Calu3 (cell line): Measurements from ENCODE around the gene HIVEP3. TPM values are rescaled to one million over a fixed set of nuclear protein-coding genes. Genes with fewer than 3 reads are reported as not detected.
A peak's percentile ranks its signal among the peaks of the same experiment; 100 is the strongest.

ENCODE experiments used
- Bru-seq: library from RNA; stranded (reverse); fragments of 400-500 nt; gene quantifications from one replicate; lab custom pipeline; 2021; lab: Mats Ljungman, UMichigan
- BruChase-seq, 2 experiments: library from RNA; stranded (reverse); fragments of 400-500 nt; gene quantifications; one replicate each; lab custom pipeline; 2021; lab: Mats Ljungman, UMichigan
- BruUV-seq: library from RNA; stranded (reverse); fragments of 400-500 nt; replicated peaks from 2 replicates; lab custom pipeline; 2021; lab: Mats Ljungman, UMichigan
- CTCF ChIA-PET: fragments of 300-600 bp; sonication (Branson Sonifier 250); formaldehyde crosslinking; loops from one replicate; lab custom pipeline; 2022; ENCODE audit warnings: antibody characterized with exemption; lab: Charles Lee
- DNase-seq: peaks from one replicate; pipeline ENCODE4 v3.0.0; 2022
- H3K27ac Mint-ChIP-seq: one replicate; pipeline ENCODE4 v1.8.0; 2022; ENCODE audit warnings: mixed read lengths; ENCODE audit not compliant: unreplicated experiment
- H3K27me3 Mint-ChIP-seq: one replicate; pipeline ENCODE4 v1.8.0; 2022; ENCODE audit warnings: mixed read lengths; ENCODE audit not compliant: unreplicated experiment
- H3K36me3 Mint-ChIP-seq: one replicate; pipeline ENCODE4 v1.8.0; 2022; ENCODE audit warnings: mild to moderate bottlenecking, moderate library complexity, mixed read lengths; ENCODE audit not compliant: insufficient read depth, unreplicated experiment
- H3K4me1 Mint-ChIP-seq: one replicate; pipeline ENCODE4 v1.8.0; 2022; ENCODE audit warnings: mild to moderate bottlenecking, low read depth, mixed read lengths; ENCODE audit not compliant: unreplicated experiment
- H3K4me3 Mint-ChIP-seq: one replicate; pipeline ENCODE4 v1.8.0; 2022; ENCODE audit warnings: mild to moderate bottlenecking, low read depth, moderate library complexity, mixed read lengths; ENCODE audit not compliant: unreplicated experiment
- H3K9me3 Mint-ChIP-seq: one replicate; pipeline ENCODE4 v1.8.0; 2022; ENCODE audit warnings: low read depth, mixed read lengths; ENCODE audit not compliant: unreplicated experiment
- CTCF ChIP-seq: fragments of 200-600 bp; IDR thresholded peaks from one replicate; pipeline ENCODE4 v1.8.0; 2022; ENCODE audit warnings: antibody characterized with exemption; ENCODE audit not compliant: unreplicated experiment
- intact Hi-C: fragments of 100-400 bp; cut with micrococcal nuclease; formaldehyde crosslinking; loops from one replicate; pipeline ENCODE4 v1.10.0; 2022; ENCODE audit not compliant: unreplicated experiment
- long read RNA-seq: library from polyadenylated mRNA; stranded (forward); transcript quantifications from one replicate; pipeline ENCODE4 v2.0.0, GENCODE V29; 2022
- total RNA-seq: library from RNA; stranded (reverse); gene quantifications from 2 replicates; pipeline ENCODE4 v1.2.3, GENCODE V29; 2022

Gene HIVEP3
- total RNA-seq, result 5.6 and 9.0 TPM in 2 replicates
- percentile 44 among the genes with signal in this experiment for Bru-seq, nascent RNA
- percentile 59 among the genes with signal in this experiment for BruChase-seq, experiment 1, labeled RNA remaining after a 6-hour chase
- BruChase-seq, experiment 2, labeled RNA remaining after a 2-hour chase, result percentile 62 among the genes with signal in this experiment
- long read RNA-seq, partial matches to known transcripts, result 0 of 9 reads
- long read RNA-seq, other reads (novel, unspliced or antisense), result 8 of 9 reads

GRCh38 chr1:41918450-41919043 lies at the start of gene HIVEP3:
TSS of gene HIVEP3 (minus strand) at chr1:41918922.
- peaks cover 34% of the 10 kb centered on the region for H3K36me3 Mint-ChIP-seq
- H3K9me3 Mint-ChIP-seq, result no peaks in the 10 kb centered on the region
- CTCF ChIA-PET, result interaction anchor here (0.6 to 3.0 kb wide), 2 partner anchors 36 to 292 kb away, joined by 4 to 10 read pairs; no protein-coding TSS in a partner anchor
- DNase-seq, result no peak
- H3K4me3 Mint-ChIP-seq, result peak within 1 kb of the TSS; percentile 80
- intact Hi-C loops, result loop anchor here (10.0 kb wide), 1 partner anchor 116 kb away; no protein-coding TSS in a partner anchor
- H3K4me1 Mint-ChIP-seq, result peaks cover 54% of the 10 kb centered on the region
- no peaks in the 10 kb centered on the region for H3K27me3 Mint-ChIP-seq
- H3K27ac Mint-ChIP-seq, result peak within 1 kb of the TSS; percentile 58
- TF ChIP-seq CTCF, result no peak
- BruUV-seq, result no TSS peak

GRCh38 chr1:41964400-41964799 lies 45.7 kb upstream of the HIVEP3 start:
- no peak for DNase-seq
- intact Hi-C loops, result no loop called here
- H3K4me3 Mint-ChIP-seq, result no peak overlapping the region
- H3K27ac Mint-ChIP-seq, result no peak overlapping the region
- TF ChIP-seq CTCF, result no peak
- H3K27me3 Mint-ChIP-seq, result no peaks in the 10 kb centered on the region
- no TSS peak for BruUV-seq
- H3K36me3 Mint-ChIP-seq, result no peaks in the 10 kb centered on the region
- H3K4me1 Mint-ChIP-seq, result peaks cover 18% of the 10 kb centered on the region
- CTCF ChIA-PET, result no interaction called here
- peaks cover 9% of the 10 kb centered on the region for H3K9me3 Mint-ChIP-seq

- Mint-ChIP-seq H3K27me3 (no peaks in the 10 kb centered on the region), H3K36me3 (no peaks in the 10 kb centered on the region), H3K4me3 (no peak overlapping the region), H3K9me3 (peaks cover 7% of the 10 kb centered on the region), H3K27ac (no peak overlapping the region), H3K4me1 (peaks cover 20% of the 10 kb centered on the region)
- TF ChIP-seq CTCF, result no peak
- no peak for DNase-seq
- intact Hi-C loops, result no loop called here
- CTCF ChIA-PET, result no interaction called here
- no TSS peak for BruUV-seq
Observed at GRCh38 chr1:41963636-41964035, 44.9 kb upstream of the HIVEP3 start.

- Mint-ChIP-seq H3K36me3 (peaks cover 13% of the 10 kb centered on the region), H3K4me1 (peaks cover 70% of the 10 kb centered on the region), H3K9me3 (no peaks in the 10 kb centered on the region), H3K27ac (no peak overlapping the region), H3K27me3 (no peaks in the 10 kb centered on the region), H3K4me3 (no peak overlapping the region)
- CTCF ChIA-PET, result interaction anchor here (0.6 kb wide), 2 partner anchors 90 to 108 kb away, joined by 3 read pairs; no protein-coding TSS in a partner anchor
- intact Hi-C loops, result no loop called here
- TF ChIP-seq CTCF, result no peak
- no TSS peak for BruUV-seq
- DNase-seq, result no peak
Observed at GRCh38 chr1:41958015-41958673, 39.4 kb upstream of the HIVEP3 start.
